Measurements from ENCODE around the gene TUBB1. TPM values are rescaled to one million over a fixed set of nuclear protein-coding genes. Genes with fewer than 3 reads are reported as not detected.
"Not testable (repeated sequence)": the region's sequence is repeated elsewhere in the genome, so short reads cannot be mapped to it uniquely, and the experiment has no call there.

Gene TUBB1
- total RNA-seq, 1 experiment from 2014 or later, result not detected

GRCh38 chr20:59010995-59011873, 8.0 kb upstream of the TUBB1 start:
- Histone ChIP-seq H3K9me2 (replicated peaks; ENCODE audit: insufficient read depth, low read length) (no peaks in the 10 kb centered on the region), H3K27me3 (ENCODE audit: low read length) (no peaks in the 10 kb centered on the region), H3K27ac (ENCODE audit: low read length) (no peak overlapping the region), H3K79me2 (ENCODE audit: low read length) (peaks cover 6% of the 10 kb centered on the region), H2AFZ (ENCODE audit: low read length) (no peak overlapping the region), H4K20me1 (ENCODE audit: insufficient read depth, low read depth, low read length) (no peaks in the 10 kb centered on the region), H3K4me2 (ENCODE audit: low read depth, low read length, poor library complexity, severe bottlenecking) (no peak overlapping the region), H3K36me3 (ENCODE audit: insufficient read depth, low read length) (no peaks in the 10 kb centered on the region), H3K4me3 (ENCODE audit: low read length) (no peak overlapping the region), H3K9ac (ENCODE audit: low read length) (no peak overlapping the region), H3K4me1 (ENCODE audit: low read length) (peaks cover 25% of the 10 kb centered on the region), H3K9me3 (ENCODE audit: low read length) (no peaks in the 10 kb centered on the region)
- DNase-seq, result no peak

GRCh38 chr20:59011874-59012157, 7.4 kb upstream of the TUBB1 start:
- not testable (repeated sequence) for H3K9ac ChIP-seq (ENCODE audit: low read length); H4K20me1 ChIP-seq (ENCODE audit: insufficient read depth, low read depth, low read length); DNase-seq; H3K27ac ChIP-seq (ENCODE audit: low read length); H3K36me3 ChIP-seq (ENCODE audit: insufficient read depth, low read length); H3K4me3 ChIP-seq (ENCODE audit: low read length); H3K9me3 ChIP-seq (ENCODE audit: low read length); H3K79me2 ChIP-seq (ENCODE audit: low read length); H2AFZ ChIP-seq (ENCODE audit: low read length); H3K27me3 ChIP-seq (ENCODE audit: low read length); H3K9me2 ChIP-seq (replicated peaks; ENCODE audit: insufficient read depth, low read length); H3K4me2 ChIP-seq (ENCODE audit: low read depth, low read length, poor library complexity, severe bottlenecking)
- H3K4me1 ChIP-seq (ENCODE audit: low read length), result peaks cover 31% of the 10 kb centered on the region

DNA sequence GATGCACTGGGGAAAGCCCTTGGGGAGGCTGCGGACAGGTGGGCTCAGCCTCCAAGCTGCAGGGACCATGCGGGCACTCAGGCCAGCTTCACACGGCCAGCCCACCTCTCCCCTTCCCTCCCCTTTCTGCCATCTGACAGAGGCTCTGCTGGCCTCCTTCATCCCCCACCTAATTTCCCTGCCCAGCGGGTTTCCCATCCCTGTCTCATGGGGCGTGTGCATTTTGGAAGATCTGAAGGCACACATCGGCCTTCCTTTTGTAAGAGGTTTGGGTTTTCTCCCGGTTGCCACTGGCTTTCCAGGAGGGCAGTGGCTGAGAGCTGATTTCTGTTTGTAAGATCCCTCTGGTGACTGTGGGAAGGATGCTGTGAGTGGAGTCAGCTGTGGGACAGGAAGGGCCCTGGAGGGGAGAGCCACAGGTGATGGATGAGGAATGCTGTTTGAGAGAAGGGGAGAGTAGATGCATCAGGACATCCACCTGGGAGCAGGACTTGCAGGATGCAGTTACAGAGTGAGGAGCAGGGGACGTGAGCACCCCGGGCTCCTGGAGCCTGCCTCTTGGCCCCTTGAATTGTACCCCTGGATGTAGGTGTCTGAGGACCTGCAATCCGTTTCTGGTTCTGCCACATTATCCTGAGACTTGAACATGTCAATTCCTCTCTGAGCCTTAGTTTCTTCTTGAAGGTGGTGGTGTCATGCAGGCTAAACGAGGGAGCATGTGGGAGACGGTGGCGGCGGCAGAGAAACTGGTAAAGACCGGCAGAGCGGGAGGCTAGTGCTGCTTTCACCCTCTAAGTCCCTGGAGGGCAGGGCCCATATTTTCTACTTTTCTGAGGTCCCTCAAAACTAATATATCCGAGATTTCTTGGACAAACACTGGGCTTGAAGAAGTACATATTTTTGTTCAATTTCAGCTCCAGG, 5.9 kb upstream of the TUBB1 start:
- Histone ChIP-seq H3K27me3 (ENCODE audit: low read length) (no peaks in the 10 kb centered on the region), H3K4me1 (ENCODE audit: low read length) (peaks cover 26% of the 10 kb centered on the region), H3K9ac (ENCODE audit: low read length) (no peak overlapping the region), H4K20me1 (ENCODE audit: insufficient read depth, low read depth, low read length) (no peaks in the 10 kb centered on the region), H3K27ac (ENCODE audit: low read length) (no peak overlapping the region), H3K9me3 (ENCODE audit: low read length) (no peaks in the 10 kb centered on the region), H2AFZ (ENCODE audit: low read length) (no peak overlapping the region), H3K4me3 (ENCODE audit: low read length) (no peak overlapping the region), H3K79me2 (ENCODE audit: low read length) (no peaks in the 10 kb centered on the region), H3K9me2 (replicated peaks; ENCODE audit: insufficient read depth, low read length) (no peaks in the 10 kb centered on the region), H3K4me2 (ENCODE audit: low read depth, low read length, poor library complexity, severe bottlenecking) (no peak overlapping the region), H3K36me3 (ENCODE audit: insufficient read depth, low read length) (no peaks in the 10 kb centered on the region)
- no peak for DNase-seq

- H4K20me1 ChIP-seq (ENCODE audit: insufficient read depth, low read depth, low read length), result no peaks in the 10 kb centered on the region
- no peak overlapping the region for H3K9ac ChIP-seq (ENCODE audit: low read length)
- no peak overlapping the region for H2AFZ ChIP-seq (ENCODE audit: low read length)
- no peaks in the 10 kb centered on the region for H3K79me2 ChIP-seq (ENCODE audit: low read length)
- H3K36me3 ChIP-seq (ENCODE audit: insufficient read depth, low read length), result no peaks in the 10 kb centered on the region
- no peak overlapping the region for H3K27ac ChIP-seq (ENCODE audit: low read length)
- no peaks in the 10 kb centered on the region for H3K9me3 ChIP-seq (ENCODE audit: low read length)
- H3K27me3 ChIP-seq (ENCODE audit: low read length), result no peaks in the 10 kb centered on the region
- no peak overlapping the region for H3K4me2 ChIP-seq (ENCODE audit: low read depth, low read length, poor library complexity, severe bottlenecking)
- no peaks in the 10 kb centered on the region for H3K9me2 ChIP-seq (replicated peaks; ENCODE audit: insufficient read depth, low read length)
- H3K4me1 ChIP-seq (ENCODE audit: low read length), result peaks cover 18% of the 10 kb centered on the region
- DNase-seq, result no peak
- H3K4me3 ChIP-seq (ENCODE audit: low read length), result no peak overlapping the region
Observed at GRCh38 chr20:59013959-59014608, 5.1 kb upstream of the TUBB1 start.

DNA sequence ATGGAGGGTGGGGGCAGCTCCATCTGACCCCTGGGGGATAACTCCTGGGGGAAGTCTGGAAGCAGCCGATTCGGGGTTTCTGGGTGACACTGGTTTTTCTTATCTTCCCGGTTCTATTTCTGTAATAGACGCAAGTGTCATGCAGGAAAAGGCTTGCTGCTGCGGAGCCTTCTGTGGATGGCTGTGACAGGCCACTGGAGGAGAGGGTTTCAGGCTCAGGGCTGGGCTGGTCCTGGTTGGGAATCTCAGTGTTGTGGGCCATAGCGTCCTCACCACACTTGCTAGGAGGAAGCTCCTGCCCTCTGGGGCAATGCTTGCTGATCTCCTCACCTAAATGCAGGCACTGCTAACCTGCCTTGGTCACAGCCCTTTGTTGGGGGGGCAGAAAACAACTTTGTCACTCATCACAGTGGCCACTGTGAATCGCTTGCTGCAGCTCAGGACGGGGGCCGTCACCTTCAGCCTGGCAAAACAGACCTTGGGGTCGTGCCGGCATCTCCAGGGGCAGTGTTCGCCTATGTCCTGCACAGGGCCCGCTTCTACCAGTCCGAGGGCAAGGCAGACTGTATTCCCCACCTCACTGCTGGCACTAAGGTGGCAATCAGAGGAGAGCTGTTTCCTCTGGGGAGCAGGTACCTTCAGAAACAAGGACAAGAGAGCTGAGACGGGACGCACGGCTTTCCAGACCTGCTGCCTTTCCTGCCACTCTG, 4.4 kb upstream of the TUBB1 start:
- no peaks in the 10 kb centered on the region for H4K20me1 ChIP-seq (ENCODE audit: insufficient read depth, low read depth, low read length)
- H3K4me3 ChIP-seq (ENCODE audit: low read length), result no peak overlapping the region
- H3K9me2 ChIP-seq (replicated peaks; ENCODE audit: insufficient read depth, low read length), result no peaks in the 10 kb centered on the region
- H3K36me3 ChIP-seq (ENCODE audit: insufficient read depth, low read length), result no peaks in the 10 kb centered on the region
- no peak for DNase-seq
- no peak overlapping the region for H3K9ac ChIP-seq (ENCODE audit: low read length)
- H3K27ac ChIP-seq (ENCODE audit: low read length), result no peak overlapping the region
- no peak overlapping the region for H3K4me2 ChIP-seq (ENCODE audit: low read depth, low read length, poor library complexity, severe bottlenecking)
- no peaks in the 10 kb centered on the region for H3K27me3 ChIP-seq (ENCODE audit: low read length)
- no peaks in the 10 kb centered on the region for H3K9me3 ChIP-seq (ENCODE audit: low read length)
- peaks cover 18% of the 10 kb centered on the region for H3K4me1 ChIP-seq (ENCODE audit: low read length)
- no peaks in the 10 kb centered on the region for H3K79me2 ChIP-seq (ENCODE audit: low read length)
- H2AFZ ChIP-seq (ENCODE audit: low read length), result no peak overlapping the region

DNA sequence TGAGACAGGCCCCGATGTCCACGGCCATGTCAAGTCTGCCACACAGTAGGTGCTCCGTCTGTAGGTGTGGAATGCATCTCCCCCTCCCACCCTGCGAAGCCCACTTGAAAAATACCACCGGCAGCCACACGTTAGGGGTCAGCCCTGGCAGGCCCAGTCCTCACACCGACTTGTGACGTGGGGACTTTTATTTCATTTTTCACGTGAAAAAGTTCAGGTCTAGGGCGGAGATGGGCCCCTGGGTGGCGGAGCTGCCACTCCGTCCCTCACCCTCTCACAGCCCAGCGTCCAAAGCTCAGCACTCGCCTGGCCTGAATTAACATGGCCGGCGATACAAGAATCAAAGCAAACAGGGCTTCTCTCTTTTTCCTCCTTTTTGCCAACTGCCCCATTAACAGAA, 3.8 kb upstream of the TUBB1 start:
- Histone ChIP-seq H3K9me2 (replicated peaks; ENCODE audit: insufficient read depth, low read length) (no peaks in the 10 kb centered on the region), H3K4me3 (ENCODE audit: low read length) (no peak overlapping the region), H3K9me3 (ENCODE audit: low read length) (no peaks in the 10 kb centered on the region), H3K9ac (ENCODE audit: low read length) (no peak overlapping the region), H3K27ac (ENCODE audit: low read length) (no peak overlapping the region), H4K20me1 (ENCODE audit: insufficient read depth, low read depth, low read length) (no peaks in the 10 kb centered on the region), H3K4me2 (ENCODE audit: low read depth, low read length, poor library complexity, severe bottlenecking) (no peak overlapping the region), H3K4me1 (ENCODE audit: low read length) (peaks cover 18% of the 10 kb centered on the region), H3K79me2 (ENCODE audit: low read length) (no peaks in the 10 kb centered on the region), H2AFZ (ENCODE audit: low read length) (no peak overlapping the region), H3K27me3 (ENCODE audit: low read length) (no peaks in the 10 kb centered on the region), H3K36me3 (ENCODE audit: insufficient read depth, low read length) (no peaks in the 10 kb centered on the region)
- no peak for DNase-seq

DNA sequence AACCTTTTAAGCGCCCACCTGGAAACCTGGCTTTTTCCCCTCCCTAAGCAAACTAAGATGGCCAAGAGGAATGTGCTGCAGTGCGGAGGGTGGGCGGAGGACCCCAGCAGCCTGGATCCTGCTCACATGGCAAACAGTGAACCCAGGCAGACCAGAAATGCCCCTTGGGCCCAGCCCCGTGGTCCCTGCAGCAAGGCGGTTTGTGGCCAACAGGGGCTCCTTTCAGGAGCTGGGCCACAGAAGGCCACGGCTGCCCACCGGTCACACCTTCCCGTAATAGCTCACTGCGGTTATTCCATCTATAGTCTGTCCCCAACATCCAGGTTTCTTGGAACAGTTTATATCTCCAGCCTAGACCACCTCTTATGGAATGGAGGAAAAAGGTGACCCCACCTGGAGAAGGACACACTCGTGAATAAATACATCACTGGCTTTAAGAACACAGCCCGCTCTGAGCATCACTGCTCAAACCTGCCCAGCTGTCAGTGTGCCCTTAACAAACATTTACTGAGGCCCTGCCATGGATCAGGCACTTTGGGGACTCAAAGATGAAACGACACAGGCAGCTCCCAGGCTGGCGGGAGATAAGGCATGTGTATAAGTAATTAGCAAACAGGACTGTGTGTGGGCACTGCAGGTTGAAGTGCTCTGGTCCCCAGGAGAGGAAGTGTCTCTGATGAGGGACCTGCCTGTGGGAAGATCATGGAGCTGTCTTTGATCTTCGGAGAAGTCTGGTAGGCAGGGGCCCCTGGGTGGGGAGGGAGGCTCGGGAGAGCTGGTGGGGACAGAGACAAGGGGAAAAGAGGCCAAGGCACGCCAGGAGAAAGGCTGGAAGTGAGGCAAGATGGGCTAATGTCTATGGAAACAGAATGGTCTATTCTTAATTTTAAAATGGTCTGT, 3.2 kb upstream of the TUBB1 start:
- no peaks in the 10 kb centered on the region for H3K9me2 ChIP-seq (replicated peaks; ENCODE audit: insufficient read depth, low read length)
- H4K20me1 ChIP-seq (ENCODE audit: insufficient read depth, low read depth, low read length), result no peaks in the 10 kb centered on the region
- H3K4me1 ChIP-seq (ENCODE audit: low read length), result peaks cover 18% of the 10 kb centered on the region
- H3K4me2 ChIP-seq (ENCODE audit: low read depth, low read length, poor library complexity, severe bottlenecking), result no peak overlapping the region
- H2AFZ ChIP-seq (ENCODE audit: low read length), result no peak overlapping the region
- H3K27me3 ChIP-seq (ENCODE audit: low read length), result no peaks in the 10 kb centered on the region
- no peaks in the 10 kb centered on the region for H3K79me2 ChIP-seq (ENCODE audit: low read length)
- no peak overlapping the region for H3K9ac ChIP-seq (ENCODE audit: low read length)
- H3K4me3 ChIP-seq (ENCODE audit: low read length), result no peak overlapping the region
- H3K27ac ChIP-seq (ENCODE audit: low read length), result no peak overlapping the region
- no peaks in the 10 kb centered on the region for H3K9me3 ChIP-seq (ENCODE audit: low read length)
- DNase-seq, result no peak
- no peaks in the 10 kb centered on the region for H3K36me3 ChIP-seq (ENCODE audit: insufficient read depth, low read length)
